HCT116 (cell line): ENCODE data around the gene DMWD. TPM values are rescaled to one million over a fixed set of nuclear protein-coding genes. Genes with fewer than 3 reads are reported as not detected.

Experiments used
- ATAC-seq: fragments of 200-7000 bp; cut with Tn5 transposase; 2 replicates; pipeline ENCODE4 v1.9.1; 2020; ENCODE audit warnings: mild to moderate bottlenecking, moderate library complexity
- BruUV-seq: library from RNA; stranded (reverse); fragments of 400-500 nt; replicated peaks from 2 replicates; lab custom pipeline; 2021; lab: Mats Ljungman, UMichigan
- CTCF ChIA-PET: fragments of 300-600 bp; sonication (Branson Sonifier 250); formaldehyde crosslinking; loops from one replicate; lab custom pipeline; 2021; ENCODE audit warnings: antibody characterized with exemption; lab: Charles Lee
- POLR2A ChIA-PET: fragments of 300-600, 350-600 bp; sonication (Branson Sonifier 250); formaldehyde crosslinking; loops from one replicate; lab custom pipeline; 2021; ENCODE audit warnings: antibody characterized with exemption; lab: Charles Lee
- RAD21 ChIA-PET, 2 experiments: fragments of 300-600 bp; sonication (Branson Sonifier 250); formaldehyde crosslinking; loops; one replicate each; lab custom pipeline; 2023; ENCODE audit warnings: low total read pairs in 2 of 2; ENCODE audit not compliant: uncharacterized antibody in 2 of 2, unreplicated experiment in 2 of 2, low non-redundant PET in 1 of 2; lab: Charles Lee
- DNase-seq: peaks from one replicate; pipeline ENCODE4 v3.0.0-alpha.2; 2010; ENCODE audit warnings: low read depth, low spot score
- H2AFZ ChIP-seq: fragments of 200-600 bp; shearing (Covaris generic), sonication (generic); 2 replicates; pipeline ENCODE4 v1.6.1; 2017; ENCODE audit warnings: low read depth, mixed run types, mixed read lengths, antibody characterized with exemption, low read length; ENCODE audit not compliant: poor library complexity, severe bottlenecking
- H3K27ac ChIP-seq: 2 replicates; pipeline ENCODE4 v1.5.1; 2012; ENCODE audit warnings: low read depth, low read length
- H3K27me3 ChIP-seq: fragments of 200-600 bp; sonication (generic); 2 replicates; pipeline ENCODE4 v1.6.1; 2016; ENCODE audit warnings: mixed run types, low read length, mixed read lengths; ENCODE audit not compliant: insufficient read depth
- H3K36me3 ChIP-seq, 2 experiments: fragments of 200-500 bp in 1 of 2; fragments of 200-600 bp in 1 of 2; sonication (Bioruptor generic) in 1 of 2; sonication (generic) in 1 of 2; 2 replicates each; pipeline versions ENCODE4 v1.5.1 to v1.6.1; 2014 to 2016; ENCODE audit warnings: low read length in 2 of 2, inconsistent platforms in 1 of 2, mixed read lengths in 1 of 2, mixed run types in 1 of 2; ENCODE audit not compliant: insufficient read depth in 2 of 2, control insufficient read depth in 1 of 2
- H3K4me1 ChIP-seq, 2 experiments: fragments of 200-600 bp in 1 of 2; sonication (generic) in 1 of 2; 2 replicates each; pipeline versions ENCODE4 v1.5.1 to v1.6.1; 2012 to 2017; ENCODE audit warnings: low read length in 2 of 2, inconsistent platforms in 1 of 2, mild to moderate bottlenecking in 1 of 2, mixed read lengths in 1 of 2, mixed run types in 1 of 2, moderate library complexity in 1 of 2; ENCODE audit not compliant: insufficient read depth in 2 of 2, control insufficient read depth in 1 of 2
- H3K4me2 ChIP-seq: fragments of 200-600 bp; sonication (generic); 2 replicates; pipeline ENCODE4 v1.6.1; 2017; ENCODE audit warnings: mixed run types, low read length, mixed read lengths
- H3K4me3 ChIP-seq, 2 experiments: fragments of 200-600 bp in 1 of 2; sonication (generic) in 1 of 2; replicated peaks in 1 of 2; 2 replicates each; pipeline ENCODE4 v1.5.1; 2011 to 2016; ENCODE audit warnings: low read length in 2 of 2, control low read depth in 1 of 2, low read depth in 1 of 2, mild to moderate bottlenecking in 1 of 2, mixed read lengths in 1 of 2, mixed run types in 1 of 2
- H3K79me2 ChIP-seq: fragments of 200-600 bp; sonication (generic); 2 replicates; pipeline ENCODE4 v1.6.1; 2017; ENCODE audit warnings: mild to moderate bottlenecking, mixed run types, low read length, moderate library complexity, mixed read lengths; ENCODE audit not compliant: insufficient read depth
- H3K9ac ChIP-seq: fragments of 200-600 bp; sonication (generic); 2 replicates; pipeline ENCODE4 v1.6.1; 2016; ENCODE audit warnings: low read length, mixed read lengths
- H3K9me2 ChIP-seq: fragments of 200-600 bp; sonication (generic), shearing (Covaris generic); 2 replicates; pipeline ENCODE4 v1.6.1; 2017; ENCODE audit warnings: mixed run types, mild to moderate bottlenecking, moderate library complexity; ENCODE audit not compliant: insufficient read depth
- H3K9me3 ChIP-seq, 2 experiments: fragments of 200-500 bp in 1 of 2; fragments of 200-600 bp in 1 of 2; sonication (Bioruptor generic) in 1 of 2; sonication (generic) in 1 of 2; 2 replicates each; pipeline ENCODE4 v1.6.1; 2014 to 2017; ENCODE audit warnings: low read length in 2 of 2, mixed read lengths in 2 of 2, inconsistent platforms in 1 of 2, low read depth in 1 of 2, mild to moderate bottlenecking in 1 of 2, mixed run types in 1 of 2, moderate library complexity in 1 of 2; ENCODE audit not compliant: control insufficient read depth in 1 of 2, insufficient read depth in 1 of 2
- H4K20me1 ChIP-seq: fragments of 200-600 bp; sonication (generic), shearing (Covaris generic); 2 replicates; pipeline ENCODE4 v1.6.1; 2017; ENCODE audit warnings: mixed run types, mild to moderate bottlenecking, moderate library complexity; ENCODE audit not compliant: insufficient read depth
- CBX3 ChIP-seq: IDR thresholded peaks from 2 replicates; pipeline ENCODE4 v1.6.1; 2012; ENCODE audit warnings: low read depth
- FOSL1 ChIP-seq: IDR thresholded peaks from 2 replicates; pipeline ENCODE4 v1.6.1; 2012; ENCODE audit warnings: low read depth
- POLR2AphosphoS5 ChIP-seq: IDR thresholded peaks from 2 replicates; pipeline ENCODE4 v1.6.1; 2011; ENCODE audit warnings: mild to moderate bottlenecking, low read depth, low read length, moderate library complexity
- ZBTB33 ChIP-seq: IDR thresholded peaks from 2 replicates; pipeline ENCODE4 v1.6.1; 2011; ENCODE audit warnings: mild to moderate bottlenecking, low read length, moderate library complexity; ENCODE audit not compliant: insufficient replicate concordance; ENCODE audit errors: extremely low read depth
- intact Hi-C: fragments of 100-400 bp; cut with micrococcal nuclease; formaldehyde crosslinking; loops from 2 replicates; pipeline ENCODE4 v1.10.0; 2022
- total RNA-seq: library from RNA; stranded (reverse); gene quantifications from one replicate; pipeline ENCODE4 v1.2.1, GENCODE V29; 2021; ENCODE audit not compliant: unreplicated experiment

DMWD gene
- total RNA-seq, 1 experiment from 2014 or later, result 56.8 TPM

- RAD21 ChIA-PET, result interaction anchor here (0.6 to 2.1 kb wide), 2 partner anchors 12 kb away, joined by 5 to 9 read pairs; partner anchors contain the start of gene SIX5 (in 1 of the 2)
These were observed 10.4 kb downstream of the DMWD start, which contains the start of gene DMPK for GRCh38 chr19:45782162-45782691. DMPK (minus strand) TSS chr19:45782490; CDS start chr19:45782352, 138 bp downstream.

More at GRCh38 chr19:45782162-45782691, 10.4 kb downstream of the DMWD start, which contains the start of gene DMPK:
- no peaks in the 10 kb centered on the region for H3K9me3 ChIP-seq
- no peak for TF ChIP-seq CBX3
- peak; percentile 14; the same call in 1 of the 2 replicates for TF ChIP-seq POLR2AphosphoS5
- no peak for TF ChIP-seq ZBTB33
- TF ChIP-seq FOSL1, result no peak
- peak within 1 kb of the TSS; percentile 67 for H3K9ac ChIP-seq
- peaks cover 3 to 9% of the 10 kb centered on the region in 2 experiments; a peak in 3 of 4 replicates for H3K36me3 ChIP-seq
- H2AFZ ChIP-seq, result no peak within 1 kb of the TSS
- no peak for DNase-seq
- no TSS peak for BruUV-seq
- H3K79me2 ChIP-seq, result no peaks in the 10 kb centered on the region
- peak within 1 kb of the TSS; percentile 91 for H3K27ac ChIP-seq
- H3K9me2 ChIP-seq, result no peaks in the 10 kb centered on the region
- no peaks in the 10 kb centered on the region for H4K20me1 ChIP-seq
- H3K4me3 ChIP-seq, result peak within 1 kb of the TSS; percentile 34 to 54
- intact Hi-C loops, result no loop called here
- POLR2A ChIA-PET, result interaction anchor here (1.1 to 5.1 kb wide), 3 partner anchors 8 to 13 kb away, joined by 4 to 50 read pairs (median 6); partner anchors contain the start of genes DMWD and SIX5
- no peaks in the 10 kb centered on the region for H3K27me3 ChIP-seq
- peak; percentile 11 for ATAC-seq
- CTCF ChIA-PET, result interaction anchor here (0.7 to 3.5 kb wide), 6 partner anchors 12 to 65 kb away, joined by 3 to 36 read pairs (median 6); partner anchors contain the start of gene SIX5
- H3K4me2 ChIP-seq, result peak within 1 kb of the TSS; percentile 84
- peaks cover 45 to 60% of the 10 kb centered on the region in 2 experiments for H3K4me1 ChIP-seq
